ENCODE measurements around the gene APOA5.
A peak's percentile ranks its signal among the peaks of the same experiment; 100 is the strongest.

APOA5 gene

GRCh38 chr11:116790167-116791001 lies 1.3 kb downstream of the APOA5 start:
- H3K27ac Mint-ChIP-seq, result no peak overlapping the region
- peaks cover 11% of the 10 kb centered on the region for H3K36me3 Mint-ChIP-seq (ENCODE audit: low read depth)
- H3K4me1 Mint-ChIP-seq, result peaks cover 36% of the 10 kb centered on the region
- peak overlapping the region; percentile 25 for H3K4me3 Mint-ChIP-seq
- peaks cover 27% of the 10 kb centered on the region for H3K27me3 Mint-ChIP-seq (ENCODE audit: low read depth, poor library complexity)
- no peaks in the 10 kb centered on the region for H3K9me3 Mint-ChIP-seq
- TF ChIP-seq CTCF (IDR thresholded peaks at IDR 0.05), result no peak
- DNase-seq, result no peak

GRCh38 chr11:116788975-116789374 lies 2.7 kb downstream of the APOA5 start:
- Mint-ChIP-seq H3K36me3 (ENCODE audit: low read depth) (peaks cover 25% of the 10 kb centered on the region), H3K9me3 (no peaks in the 10 kb centered on the region), H3K27ac (no peak overlapping the region), H3K4me1 (peaks cover 36% of the 10 kb centered on the region), H3K27me3 (ENCODE audit: low read depth, poor library complexity) (peaks cover 25% of the 10 kb centered on the region), H3K4me3 (peak overlapping the region; percentile 95)
- no peak for TF ChIP-seq CTCF (IDR thresholded peaks at IDR 0.05)
- DNase-seq, result no peak

- peaks cover 27% of the 10 kb centered on the region for H3K36me3 Mint-ChIP-seq (ENCODE audit: low read depth)
- no peak overlapping the region for H3K27ac Mint-ChIP-seq
- H3K4me1 Mint-ChIP-seq, result peaks cover 36% of the 10 kb centered on the region
- H3K9me3 Mint-ChIP-seq, result no peaks in the 10 kb centered on the region
- DNase-seq, result no peak
- H3K27me3 Mint-ChIP-seq (ENCODE audit: low read depth, poor library complexity), result peaks cover 25% of the 10 kb centered on the region
- TF ChIP-seq CTCF (IDR thresholded peaks at IDR 0.05), result no peak
- peak overlapping the region; percentile 95 for H3K4me3 Mint-ChIP-seq
Measured at GRCh38 chr11:116788534-116788933, 3.1 kb downstream of the APOA5 start.

- peak within 1 kb of the TSS; percentile 95 for H3K4me3 Mint-ChIP-seq
- peaks cover 33% of the 10 kb centered on the region for H3K36me3 Mint-ChIP-seq (ENCODE audit: low read depth)
- no peak for TF ChIP-seq CTCF (IDR thresholded peaks at IDR 0.05)
- H3K9me3 Mint-ChIP-seq, result no peaks in the 10 kb centered on the region
- peak within 1 kb of the TSS; percentile 16 for H3K27ac Mint-ChIP-seq
- DNase-seq, result peak; percentile 76
- peaks cover 33% of the 10 kb centered on the region for H3K4me1 Mint-ChIP-seq
- H3K27me3 Mint-ChIP-seq (ENCODE audit: low read depth, poor library complexity), result peaks cover 25% of the 10 kb centered on the region
Measured at GRCh38 chr11:116787786-116788486, 3.7 kb downstream of the APOA5 start, which contains the start of gene ZPR1. TSS of gene ZPR1 (minus strand) at chr11:116788023. CDS start at chr11:116787990, 33 bp downstream.

- TF ChIP-seq CTCF (IDR thresholded peaks at IDR 0.05), result no peak
- no peak for DNase-seq
- Mint-ChIP-seq H3K9me3 (no peaks in the 10 kb centered on the region), H3K4me1 (peaks cover 27% of the 10 kb centered on the region), H3K27me3 (ENCODE audit: low read depth, poor library complexity) (peaks cover 25% of the 10 kb centered on the region), H3K36me3 (ENCODE audit: low read depth) (peaks cover 38% of the 10 kb centered on the region), H3K27ac (no peak overlapping the region), H3K4me3 (peak overlapping the region; percentile 95)
Measured at GRCh38 chr11:116787436-116787785, 4.3 kb downstream of the APOA5 start.

Data from nephron progenitor cell (in vitro differentiated cells).